NCI-H1930 (cell line): ENCODE data around the gene KIAA1217.

Source experiments
- DNase-seq, 2 experiments: peaks; one replicate each; lab custom pipeline; 2025; lab: John Stamatoyannopoulos, UW

The KIAA1217 gene

DNA sequence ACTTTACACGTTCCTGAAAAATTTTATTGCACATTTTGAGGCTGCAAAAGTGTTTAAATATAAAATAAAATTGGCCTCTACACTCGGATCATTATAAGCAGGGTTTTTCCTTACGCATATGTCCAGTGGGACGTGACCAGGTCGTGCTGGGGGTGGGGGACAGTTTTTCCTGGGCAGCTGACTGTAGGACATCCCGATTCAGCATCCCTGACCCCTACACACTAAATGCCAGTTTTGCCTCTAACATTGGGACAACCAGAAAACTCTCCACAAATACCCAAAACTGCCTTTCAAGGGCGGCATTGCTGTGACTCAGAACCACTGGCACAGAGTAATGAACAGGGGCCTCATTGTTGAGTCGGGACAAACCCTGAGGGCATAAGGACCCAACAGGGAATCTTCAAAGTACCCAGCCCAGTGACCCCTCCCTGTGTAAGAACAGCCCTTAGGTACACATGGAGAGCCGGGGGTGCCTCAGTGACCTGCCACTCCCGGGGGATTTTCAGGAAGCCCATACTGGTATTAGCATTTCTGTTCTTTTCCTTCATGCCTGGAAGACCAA, 344.2 kb downstream of the KIAA1217 start:
- DNase-seq = no peak

DNA sequence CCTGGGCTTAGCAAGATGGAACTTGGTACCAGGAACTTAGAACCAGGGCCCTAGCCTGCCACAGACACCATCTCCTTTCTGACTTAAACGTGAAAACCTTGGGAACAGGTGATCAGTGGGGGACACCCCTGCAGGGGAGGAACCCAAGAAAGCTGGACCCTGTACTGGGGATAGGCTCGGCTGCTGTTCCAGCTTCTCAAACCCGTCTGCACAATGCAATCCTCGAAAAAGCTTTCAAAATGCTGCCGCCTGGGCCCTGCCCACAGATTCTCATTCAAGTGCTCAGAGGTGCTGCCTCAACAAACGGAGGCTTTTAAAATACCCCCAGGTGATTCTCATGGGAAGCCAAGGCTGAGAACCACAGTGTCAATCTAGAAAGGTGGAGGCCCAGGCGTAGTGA, 345.1 kb downstream of the KIAA1217 start:
- no peak for DNase-seq

DNA sequence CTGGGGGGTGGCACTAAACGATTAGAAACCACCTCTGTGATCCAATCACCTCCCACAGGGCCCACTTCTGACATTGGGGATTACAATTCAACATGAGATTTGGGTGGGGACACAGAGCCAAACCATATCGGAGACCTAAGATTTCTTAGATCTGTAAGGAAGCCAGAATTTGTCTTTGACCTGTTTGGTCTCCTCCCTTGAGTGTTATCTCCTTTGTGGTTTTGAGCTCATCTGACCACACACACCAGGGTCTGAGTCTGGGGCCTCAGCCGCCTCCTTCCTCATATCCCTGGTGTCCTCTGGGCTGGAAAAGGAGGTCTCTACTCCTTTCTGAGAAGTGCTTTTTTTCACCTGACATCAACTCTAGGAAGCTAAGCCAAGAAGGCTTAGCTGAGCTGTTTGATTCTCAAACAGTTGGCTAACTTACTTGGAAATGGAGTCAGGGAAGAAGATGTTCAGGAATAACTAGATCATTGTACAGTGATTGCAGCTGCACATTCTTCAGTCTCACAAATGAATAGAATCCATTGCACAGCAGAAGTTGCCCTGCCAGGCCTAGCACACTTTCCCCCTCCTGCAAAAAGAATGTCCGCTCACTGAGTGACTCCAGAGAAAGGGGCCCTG, 347.3 kb downstream of the KIAA1217 start:
- no peak for DNase-seq

GRCh38 chr10:24556750-24557742, 348.1 kb downstream of the KIAA1217 start:
- DNase-seq = no peak

DNA sequence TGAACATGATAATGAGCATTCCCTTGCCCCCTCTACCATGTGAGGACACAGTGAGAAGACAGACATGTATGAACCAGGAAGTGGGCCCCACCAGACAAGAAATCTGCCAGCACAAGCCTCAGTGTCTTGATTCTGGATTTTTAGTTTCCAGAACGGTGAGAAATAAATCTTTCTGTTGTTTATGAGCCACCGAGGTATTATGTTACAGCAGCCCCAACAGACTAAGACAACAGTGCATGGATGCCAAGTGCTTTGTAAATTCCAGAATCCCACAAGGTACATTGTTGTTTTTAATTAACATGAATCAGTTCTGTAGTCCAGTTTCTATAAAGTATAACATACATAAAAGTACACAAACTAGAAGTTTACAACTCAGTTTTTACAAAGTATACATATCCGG, 352.5 kb downstream of the KIAA1217 start:
- DNase-seq = no peak

DNA sequence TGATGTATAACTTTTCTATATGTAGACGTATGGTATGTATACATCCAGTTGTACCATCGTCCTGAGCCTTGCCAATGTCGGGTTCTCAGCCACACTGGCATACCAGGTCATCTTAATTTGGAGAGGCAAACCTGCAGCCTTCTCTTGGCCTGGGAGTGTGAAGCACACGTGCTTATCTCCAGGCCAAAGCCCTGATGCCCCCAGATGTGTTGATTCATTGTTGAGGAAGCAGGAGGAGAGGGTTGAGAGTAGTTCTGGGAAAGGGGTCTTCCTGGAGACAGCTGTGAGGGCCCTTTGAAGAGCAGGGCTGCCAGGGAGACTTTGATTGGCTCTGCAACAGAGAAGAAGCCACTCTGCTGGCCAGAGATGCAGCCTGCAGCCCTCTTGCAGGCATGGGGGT, 359.1 kb downstream of the KIAA1217 start:
- no peak for DNase-seq

- DNase-seq = no peak
Measured at GRCh38 chr10:24569330-24569796, 360.4 kb downstream of the KIAA1217 start.

- DNase-seq = no peak
Measured at GRCh38 chr10:24569828-24570657, 361.1 kb downstream of the KIAA1217 start.

GRCh38 chr10:24570658-24571426, 361.9 kb downstream of the KIAA1217 start:
- no peak for DNase-seq

DNA sequence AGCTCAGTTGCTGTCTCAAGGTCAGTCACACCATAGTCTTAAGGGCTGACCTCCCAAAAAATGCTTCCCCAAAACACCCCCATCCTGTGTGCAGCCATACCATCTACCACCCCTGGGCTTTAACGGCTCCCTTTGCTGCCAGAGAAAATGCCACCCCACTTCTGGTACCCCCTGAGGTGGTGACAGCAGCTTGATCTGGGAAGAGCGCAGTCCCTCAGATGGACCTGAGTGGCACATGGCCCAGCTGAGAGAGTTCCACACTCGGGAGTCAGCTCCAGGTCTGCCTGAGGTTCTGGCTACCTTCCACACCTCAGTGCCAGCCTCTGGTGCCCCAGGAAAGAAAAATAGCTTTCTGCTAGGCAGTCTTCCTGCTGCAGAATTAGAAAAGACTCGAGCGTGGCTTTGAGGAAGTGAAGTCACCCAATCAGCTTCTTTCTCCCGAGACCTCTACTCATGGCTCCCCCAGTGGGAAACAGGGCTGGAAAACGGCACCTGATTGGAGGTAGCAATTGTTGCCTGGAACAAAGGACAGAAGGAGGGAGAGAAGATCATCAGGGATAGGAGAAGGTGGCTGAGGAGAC, 363.0 kb downstream of the KIAA1217 start:
- no peak for DNase-seq

- no peak for DNase-seq
Measured at GRCh38 chr10:24574161-24574560, 365.2 kb downstream of the KIAA1217 start.

- DNase-seq = no peak
Measured at GRCh38 chr10:24574578-24575155, 365.7 kb downstream of the KIAA1217 start.

GRCh38 chr10:24575481-24576002, 366.6 kb downstream of the KIAA1217 start:
- no peak for DNase-seq

- no peak for DNase-seq
Measured at GRCh38 chr10:24579448-24579847, 370.5 kb downstream of the KIAA1217 start.

- DNase-seq = no peak
Measured at GRCh38 chr10:24579906-24580305, 371.0 kb downstream of the KIAA1217 start.

DNA sequence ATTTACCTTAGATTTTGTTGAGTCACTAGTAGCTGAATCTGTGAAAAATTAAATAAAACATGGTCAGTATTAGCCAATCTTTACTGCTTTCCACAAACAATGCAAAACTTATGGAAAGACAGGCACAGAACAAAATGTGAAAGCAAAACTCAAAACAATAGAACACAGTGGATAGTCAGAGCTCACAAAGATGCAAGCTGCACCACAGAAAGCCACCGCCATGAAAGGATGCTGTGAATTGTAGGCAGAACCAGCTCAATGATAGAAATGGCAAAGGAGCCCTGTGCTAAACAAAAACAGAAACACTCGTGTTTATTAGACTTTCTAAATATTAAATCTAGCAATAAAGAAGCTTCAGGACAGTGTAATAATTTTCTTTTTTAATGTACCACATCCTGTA, 380.3 kb downstream of the KIAA1217 start:
- no peak for DNase-seq

DNA sequence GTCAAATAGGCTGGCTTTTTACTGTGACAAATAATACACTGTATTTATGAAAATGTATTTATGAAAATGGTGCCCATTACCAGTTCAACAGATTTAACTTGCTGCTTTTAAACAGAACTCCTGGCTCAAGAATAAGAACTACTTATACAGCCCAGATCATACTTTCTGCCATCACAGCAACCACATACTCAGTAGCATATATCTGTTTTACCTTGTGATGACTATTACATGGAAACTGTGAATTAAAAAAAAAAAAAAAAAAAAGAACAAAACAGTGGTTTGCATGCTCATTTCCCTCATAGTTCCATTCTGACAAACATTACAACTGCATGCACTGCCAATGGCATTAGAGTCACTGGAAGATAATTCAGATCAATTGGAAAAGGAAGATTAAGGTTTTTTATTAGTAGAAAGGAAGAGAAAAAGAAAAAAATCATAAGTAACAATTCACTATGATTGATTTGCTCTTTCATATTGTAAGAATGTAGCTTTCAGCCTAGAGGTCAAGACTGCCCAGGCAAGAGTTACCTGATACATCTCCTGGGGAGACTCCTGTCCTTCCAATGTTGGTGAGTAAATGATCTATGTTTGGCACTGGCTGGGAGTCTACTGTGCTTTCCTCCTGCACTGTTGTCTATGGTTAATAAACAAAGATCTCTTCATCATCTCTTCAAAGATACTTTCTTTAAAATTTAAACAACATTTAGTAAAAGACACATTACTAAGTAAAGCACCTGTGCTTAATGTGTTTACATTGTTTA, 381.9 kb downstream of the KIAA1217 start:
- no peak for DNase-seq

GRCh38 chr10:24596217-24596930, 387.4 kb downstream of the KIAA1217 start:
- DNase-seq = no peak

DNA sequence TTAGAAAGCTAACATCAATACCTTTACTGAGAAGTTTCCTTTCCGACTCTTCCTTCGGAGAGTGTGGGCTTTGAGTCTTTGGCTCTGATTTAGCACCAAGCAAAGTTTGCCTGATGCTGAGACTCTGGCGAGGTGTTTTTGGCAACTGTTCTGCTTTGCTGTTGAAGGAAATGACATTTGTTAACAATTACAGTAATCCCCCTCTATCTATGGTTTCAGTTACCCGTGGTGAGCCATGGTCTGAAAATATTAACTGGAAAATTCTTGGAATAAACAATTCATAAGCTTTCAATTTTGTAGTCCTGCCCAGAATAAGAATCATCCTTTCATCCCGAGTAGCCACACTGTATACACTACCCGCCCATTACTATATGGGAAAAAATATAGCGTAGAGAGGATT, 388.5 kb downstream of the KIAA1217 start:
- no peak for DNase-seq
